CD4-positive, CD25-positive, alpha-beta regulatory T cell (primary cell): ENCODE results near the gene HTR6. TPM values are rescaled to one million over a fixed set of nuclear protein-coding genes. Genes with fewer than 3 reads are reported as not detected.
A peak's percentile ranks its signal among the peaks of the same experiment; 100 is the strongest.

ENCODE experiments used
- ATAC-seq, 2 donors: fragments of 150-1000 bp; cut with Tn5 transposase; one replicate each; pipeline ENCODE4 v1.10.0; 2021; ENCODE audit warnings: low read depth in 2 of 2, moderate number of reproducible peaks in 2 of 2, moderate library complexity in 1 of 2
- DNase-seq, 3 donors: peaks; one replicate each; pipeline versions ENCODE4 v3.0.0 to v3.0.0-alpha.2; 2012 to 2022; ENCODE audit warnings: mixed read lengths in 1 of 3
- H3K27ac ChIP-seq: one replicate; pipeline ENCODE4 v1.7.0; 2013; ENCODE audit warnings: mild to moderate bottlenecking, low read length; ENCODE audit not compliant: insufficient read depth, poor library complexity, severe bottlenecking
- H3K27me3 ChIP-seq: one replicate; pipeline ENCODE4 v1.7.0; 2013; ENCODE audit warnings: low read length; ENCODE audit not compliant: control insufficient read depth, insufficient read depth
- H3K36me3 ChIP-seq: one replicate; pipeline ENCODE4 v1.7.0; 2013; ENCODE audit warnings: mild to moderate bottlenecking, low read length, moderate library complexity; ENCODE audit not compliant: control insufficient read depth, insufficient read depth
- H3K4me1 ChIP-seq: 2 replicates; pipeline ENCODE4 v1.7.0; 2013; ENCODE audit warnings: mild to moderate bottlenecking, low read length; ENCODE audit not compliant: insufficient read depth, control insufficient read depth, poor library complexity, severe bottlenecking
- H3K4me3 ChIP-seq: one replicate; pipeline ENCODE4 v1.7.0; 2013; ENCODE audit warnings: low read depth, mild to moderate bottlenecking, low read length, moderate library complexity
- H3K9me3 ChIP-seq, 2 experiments: 1 replicate in 1 of 2; 2 replicates in 1 of 2; pipeline ENCODE4 v1.7.0; 2013; ENCODE audit warnings: low read length in 2 of 2, mild to moderate bottlenecking in 1 of 2, moderate library complexity in 1 of 2; ENCODE audit not compliant: control insufficient read depth in 2 of 2
- H3K27ac Mint-ChIP-seq, 3 donors: one replicate each; pipeline ENCODE4 v1.8.0; 2020 to 2022; ENCODE audit warnings: mild to moderate bottlenecking in 3 of 3, mixed read lengths in 3 of 3, moderate library complexity in 2 of 3
- H3K27me3 Mint-ChIP-seq: one replicate; pipeline ENCODE4 v1.8.0; 2022; ENCODE audit warnings: mild to moderate bottlenecking, mixed read lengths
- H3K36me3 Mint-ChIP-seq: one replicate; pipeline ENCODE4 v1.8.0; 2020; ENCODE audit warnings: mixed read lengths
- H3K4me1 Mint-ChIP-seq, 4 donors: one replicate each; pipeline ENCODE4 v1.8.0; 2020 to 2022; ENCODE audit warnings: mixed read lengths in 4 of 4, mild to moderate bottlenecking in 1 of 4
- H3K4me3 Mint-ChIP-seq, 4 donors: one replicate each; pipeline ENCODE4 v1.8.0; 2020 to 2022; ENCODE audit warnings: mild to moderate bottlenecking in 4 of 4, mixed read lengths in 4 of 4, moderate library complexity in 3 of 4
- H3K9me3 Mint-ChIP-seq, 7 donors: one replicate each; pipeline ENCODE4 v1.8.0; 2020 to 2022; ENCODE audit warnings: mixed read lengths in 7 of 7, mild to moderate bottlenecking in 3 of 7, moderate library complexity in 2 of 7
- polyA plus RNA-seq, 4 donors: library from polyadenylated mRNA; unstranded; fragments of 300-500 nt; fragmentation: Illumina TruSeq; gene quantifications; one replicate each; pipeline ENCODE4 v1.2.3, GENCODE V29; 2021
- total RNA-seq: library from RNA; stranded (reverse); gene quantifications from one replicate; pipeline ENCODE4 v1.2.3, GENCODE V29; 2022

The HTR6 gene
- not detected for total RNA-seq
- polyA plus RNA-seq: under 1 TPM in 3 of 4 donors, not detected in 1; 0.15 to 0.31 (median 0.19) TPM

GRCh38 chr1:19664453-19665185 lies at the start of gene HTR6:
HTR6 (plus strand) TSS chr1:19664875; CDS start chr1:19665754, 879 bp downstream.
- H3K27ac ChIP-seq: no peak within 1 kb of the TSS
- peak within 1 kb of the TSS; percentile 17 to 93 (median 62) for H3K4me3 Mint-ChIP-seq
- peaks cover 6% of the 10 kb centered on the region for H3K27me3 ChIP-seq
- peaks cover 12 to 37% (median 22%) of the 10 kb centered on the region in 4 donors for H3K4me1 Mint-ChIP-seq
- H3K4me1 ChIP-seq: peaks cover 18% of the 10 kb centered on the region
- H3K27me3 Mint-ChIP-seq: peaks cover 66% of the 10 kb centered on the region
- H3K9me3 ChIP-seq: no peaks in the 10 kb centered on the region
- ATAC-seq: peak; percentile 54 to 59
- H3K4me3 ChIP-seq: no peak within 1 kb of the TSS
- H3K36me3 ChIP-seq: no peaks in the 10 kb centered on the region
- peak within 1 kb of the TSS in 1 of 3 donors; percentile 52 for H3K27ac Mint-ChIP-seq
- DNase-seq: no peak
- no peaks in the 10 kb centered on the region for H3K36me3 Mint-ChIP-seq
- H3K9me3 Mint-ChIP-seq: no peaks in the 10 kb centered on the region

GRCh38 chr1:19615438-19615837 lies 49.2 kb upstream of the HTR6 start:
- peak overlapping the region in 2 of 3 donors; percentile 20 to 25 for H3K27ac Mint-ChIP-seq
- peaks cover 14% of the 10 kb centered on the region for H3K36me3 Mint-ChIP-seq
- H3K27me3 Mint-ChIP-seq: no peaks in the 10 kb centered on the region
- H3K9me3 Mint-ChIP-seq: no peaks in the 10 kb centered on the region
- ATAC-seq (no peak), DNase-seq (no peak)
- Histone ChIP-seq H3K36me3 (peaks cover 6% of the 10 kb centered on the region), H3K4me1 (no peaks in the 10 kb centered on the region), H3K27ac (no peak overlapping the region), H3K27me3 (no peaks in the 10 kb centered on the region), H3K4me3 (no peak overlapping the region), H3K9me3 (no peaks in the 10 kb centered on the region)
- no peak overlapping the region for H3K4me3 Mint-ChIP-seq
- peaks cover 29 to 44% (median 35%) of the 10 kb centered on the region in 4 donors for H3K4me1 Mint-ChIP-seq

- no peaks in the 10 kb centered on the region for H3K27me3 Mint-ChIP-seq
- H3K36me3 Mint-ChIP-seq: peaks cover 15% of the 10 kb centered on the region
- Histone ChIP-seq H3K9me3 (no peaks in the 10 kb centered on the region), H3K27me3 (no peaks in the 10 kb centered on the region), H3K4me1 (no peaks in the 10 kb centered on the region), H3K36me3 (peaks cover 6% of the 10 kb centered on the region), H3K4me3 (no peak overlapping the region), H3K27ac (no peak overlapping the region)
- H3K4me1 Mint-ChIP-seq: peaks cover 25 to 50% (median 36%) of the 10 kb centered on the region in 4 donors
- H3K4me3 Mint-ChIP-seq: no peak overlapping the region
- H3K9me3 Mint-ChIP-seq: no peaks in the 10 kb centered on the region
- ATAC-seq (no peak), DNase-seq (no peak)
- H3K27ac Mint-ChIP-seq: peak overlapping the region in 1 of 3 donors; percentile 26
Measured at GRCh38 chr1:19616489-19616888, 48.2 kb upstream of the HTR6 start.

- no peak overlapping the region for H3K4me3 Mint-ChIP-seq
- H3K4me1 Mint-ChIP-seq: peaks cover 25 to 55% (median 38%) of the 10 kb centered on the region in 4 donors
- peaks cover 18% of the 10 kb centered on the region for H3K36me3 Mint-ChIP-seq
- no peak for DNase-seq
- H3K9me3 Mint-ChIP-seq: no peaks in the 10 kb centered on the region
- H3K36me3 ChIP-seq: peaks cover 6% of the 10 kb centered on the region
- no peaks in the 10 kb centered on the region for H3K27me3 ChIP-seq
- no peaks in the 10 kb centered on the region for H3K9me3 ChIP-seq
- ATAC-seq: no peak
- H3K4me1 ChIP-seq: no peaks in the 10 kb centered on the region
- peak overlapping the region in 1 of 3 donors; percentile 17 for H3K27ac Mint-ChIP-seq
- H3K27me3 Mint-ChIP-seq: no peaks in the 10 kb centered on the region
- no peak overlapping the region for H3K27ac ChIP-seq
- H3K4me3 ChIP-seq: no peak overlapping the region
Measured at GRCh38 chr1:19617376-19617775, 47.3 kb upstream of the HTR6 start.

- H3K9me3 ChIP-seq: no peaks in the 10 kb centered on the region
- H3K4me1 ChIP-seq: no peaks in the 10 kb centered on the region
- peaks cover 10% of the 10 kb centered on the region for H3K36me3 ChIP-seq
- no peak overlapping the region for H3K4me3 Mint-ChIP-seq
- H3K4me3 ChIP-seq: no peak overlapping the region
- H3K27me3 ChIP-seq: no peaks in the 10 kb centered on the region
- H3K4me1 Mint-ChIP-seq: peaks cover 19 to 52% (median 32%) of the 10 kb centered on the region in 4 donors
- no peak for DNase-seq
- H3K27me3 Mint-ChIP-seq: no peaks in the 10 kb centered on the region
- no peak overlapping the region for H3K27ac ChIP-seq
- no peak overlapping the region for H3K27ac Mint-ChIP-seq
- no peaks in the 10 kb centered on the region for H3K9me3 Mint-ChIP-seq
- H3K36me3 Mint-ChIP-seq: peaks cover 22% of the 10 kb centered on the region
- no peak for ATAC-seq
Measured at GRCh38 chr1:19618428-19618827, 46.2 kb upstream of the HTR6 start.

GRCh38 chr1:19619697-19620384 lies 44.8 kb upstream of the HTR6 start:
- DNase-seq: no peak
- Mint-ChIP-seq H3K27me3 (no peaks in the 10 kb centered on the region), H3K4me3 (no peak overlapping the region), H3K27ac (peak overlapping the region in 2 of 3 donors; percentile 8 to 62), H3K9me3 (no peaks in the 10 kb centered on the region), H3K4me1 (peaks cover 14 to 47% (median 27%) of the 10 kb centered on the region in 4 donors), H3K36me3 (peaks cover 29% of the 10 kb centered on the region)
- H3K27me3 ChIP-seq: no peaks in the 10 kb centered on the region
- no peak overlapping the region for H3K4me3 ChIP-seq
- no peak overlapping the region for H3K27ac ChIP-seq
- H3K4me1 ChIP-seq: no peaks in the 10 kb centered on the region
- peaks cover 22% of the 10 kb centered on the region for H3K36me3 ChIP-seq
- no peaks in the 10 kb centered on the region for H3K9me3 ChIP-seq
- ATAC-seq: no peak

GRCh38 chr1:19620786-19621185 lies 43.9 kb upstream of the HTR6 start:
- Histone ChIP-seq H3K4me1 (no peaks in the 10 kb centered on the region), H3K36me3 (peaks cover 26% of the 10 kb centered on the region), H3K27ac (no peak overlapping the region), H3K4me3 (no peak overlapping the region), H3K27me3 (no peaks in the 10 kb centered on the region), H3K9me3 (no peaks in the 10 kb centered on the region)
- Mint-ChIP-seq H3K27me3 (no peaks in the 10 kb centered on the region), H3K36me3 (peaks cover 27% of the 10 kb centered on the region), H3K4me3 (no peak overlapping the region), H3K27ac (peak overlapping the region in 1 of 3 donors; percentile 49), H3K4me1 (peaks cover 6 to 39% (median 21%) of the 10 kb centered on the region in 4 donors), H3K9me3 (no peaks in the 10 kb centered on the region)
- DNase-seq (no peak), ATAC-seq (no peak)
